B cell (primary cell): ENCODE data around the gene HDAC9. TPM values are rescaled to one million over a fixed set of nuclear protein-coding genes. Genes with fewer than 3 reads are reported as not detected.
A peak's percentile ranks its signal among the peaks of the same experiment; 100 is the strongest.

Experiments
- ATAC-seq: fragments of 200-7000 bp; cut with Tn5 transposase; one replicate; pipeline ENCODE4 v1.10.0; 2021; ENCODE audit warnings: low read depth, mild to moderate bottlenecking, moderate number of reproducible peaks, moderate library complexity
- CTCF ChIA-PET: fragments of 350-600 bp; sonication (Branson Sonifier 250); formaldehyde crosslinking; loops from one replicate; lab custom pipeline; 2021; ENCODE audit warnings: antibody characterized with exemption, inconsistent platforms; lab: Charles Lee
- POLR2A ChIA-PET: fragments of 350-600 bp; sonication (Branson Sonifier 250); formaldehyde crosslinking; loops from one replicate; lab custom pipeline; 2021; ENCODE audit warnings: antibody characterized with exemption; lab: Charles Lee
- DNase-seq: peaks from one replicate; pipeline ENCODE4 v3.0.0; 2013
- H2AFZ ChIP-seq: 2 replicates; pipeline ENCODE4 v1.6.1; 2012; ENCODE audit warnings: mild to moderate bottlenecking, low read depth, low read length; ENCODE audit not compliant: insufficient read depth, poor library complexity, severe bottlenecking
- H3K27ac ChIP-seq, 2 donors: 1 replicate in 1 of 2; 2 replicates in 1 of 2; pipeline ENCODE4 v1.5.1; 2012 to 2013; ENCODE audit warnings: low read length in 2 of 2, mild to moderate bottlenecking in 2 of 2, moderate library complexity in 1 of 2
- H3K27me3 ChIP-seq, 4 experiments: fragments of 200-600 bp in 1 of 4; sonication (generic) in 1 of 4; replicated peaks in 1 of 4; 1 replicate in 2 of 4; 2 replicates in 2 of 4; pipeline versions ENCODE4 v1.6.1 to v1.7.0; 2013 to 2016; ENCODE audit warnings: low read length in 3 of 4, mild to moderate bottlenecking in 2 of 4, mixed read lengths in 1 of 4, moderate library complexity in 1 of 4; ENCODE audit not compliant: insufficient read depth in 4 of 4, control insufficient read depth in 3 of 4; ENCODE audit errors: control extremely low read depth in 1 of 4
- H3K36me3 ChIP-seq, 2 experiments: replicated peaks in 1 of 2; 1 replicate in 1 of 2; 2 replicates in 1 of 2; pipeline versions ENCODE4 v1.6.1 to v1.7.1; 2013; ENCODE audit warnings: low read length in 1 of 2; ENCODE audit not compliant: insufficient read depth in 2 of 2, control insufficient read depth in 1 of 2; ENCODE audit errors: control extremely low read depth in 1 of 2, extremely low read depth in 1 of 2
- H3K4me1 ChIP-seq, 2 donors: fragments of 200-600 bp in 1 of 2; sonication (generic) in 1 of 2; 1 replicate in 1 of 2; 2 replicates in 1 of 2; pipeline versions ENCODE4 v1.5.1 to v1.6.1; 2013 to 2017; ENCODE audit warnings: low read length in 2 of 2; ENCODE audit not compliant: control insufficient read depth in 2 of 2, insufficient read depth in 2 of 2
- H3K4me2 ChIP-seq: replicated peaks from 2 replicates; pipeline ENCODE3; 2012; ENCODE audit warnings: mild to moderate bottlenecking, low read depth, low read length; ENCODE audit not compliant: poor library complexity, severe bottlenecking
- H3K4me3 ChIP-seq, 5 experiments: fragments of 200-600 bp in 1 of 5; sonication (generic) in 1 of 5; 1 replicate in 3 of 5; 2 replicates in 2 of 5; pipeline versions ENCODE4 v1.5.1 to v1.7.0; 2011 to 2016; ENCODE audit warnings: low read length in 4 of 5, mild to moderate bottlenecking in 4 of 5, low read depth in 2 of 5, control low read depth in 1 of 5, moderate library complexity in 1 of 5; ENCODE audit not compliant: insufficient read depth in 1 of 5; ENCODE audit errors: control extremely low read depth in 1 of 5, extremely low read depth in 1 of 5
- H3K79me2 ChIP-seq: fragments of 200-600 bp; sonication (generic); one replicate; pipeline ENCODE4 v1.6.0; 2016; ENCODE audit warnings: low read length; ENCODE audit not compliant: control insufficient read depth, insufficient read depth
- H3K9ac ChIP-seq: fragments of 200-600 bp; sonication (generic); 2 replicates; pipeline ENCODE4 v1.6.1; 2017; ENCODE audit warnings: mild to moderate bottlenecking, low read length, moderate library complexity
- H3K9me3 ChIP-seq, 3 donors: one replicate each; pipeline versions ENCODE4 v1.6.1 to v1.7.1; 2013; ENCODE audit warnings: low read length in 2 of 3; ENCODE audit not compliant: control insufficient read depth in 2 of 3, insufficient read depth in 1 of 3; ENCODE audit errors: control extremely low read depth in 1 of 3
- H4K20me1 ChIP-seq: 2 replicates; pipeline ENCODE4 v1.6.0; 2012; ENCODE audit warnings: mild to moderate bottlenecking, low read length; ENCODE audit not compliant: insufficient read depth, control insufficient read depth, poor library complexity, severe bottlenecking
- H3K27ac Mint-ChIP-seq: one replicate; pipeline ENCODE4 v1.8.0; 2021; ENCODE audit warnings: mixed read lengths
- H3K27me3 Mint-ChIP-seq: one replicate; pipeline ENCODE4 v1.8.0; 2021; ENCODE audit warnings: mixed read lengths
- H3K4me1 Mint-ChIP-seq: one replicate; pipeline ENCODE4 v1.8.0; 2021; ENCODE audit warnings: mixed read lengths
- H3K4me3 Mint-ChIP-seq: one replicate; pipeline ENCODE4 v1.8.0; 2021; ENCODE audit warnings: mixed read lengths
- H3K9me3 Mint-ChIP-seq: one replicate; pipeline ENCODE4 v1.8.0; 2022; ENCODE audit warnings: mixed read lengths; ENCODE audit not compliant: insufficient read depth
- EZH2 ChIP-seq: IDR thresholded peaks from 2 replicates; pipeline ENCODE4 v1.6.1; 2012; ENCODE audit warnings: borderline replicate concordance, low read depth, mild to moderate bottlenecking, moderate library complexity, low read length; ENCODE audit not compliant: insufficient read depth, poor library complexity, severe bottlenecking
- WGBS: methylation state at CpG from one replicate; pipeline ENCODE4 v1.1.5; 2013; ENCODE audit warnings: missing lambda C conversion rate; ENCODE audit not compliant: insufficient coverage; 5-methylcytosine and 5-hydroxymethylcytosine counted together
- intact Hi-C: fragments of 100-400 bp; cut with micrococcal nuclease; formaldehyde crosslinking; loops from one replicate; pipeline ENCODE4 v1.10.0; 2022
- polyA plus RNA-seq: library from polyadenylated mRNA; depleted of rRNA; stranded (reverse); fragments of >200 nt; gene quantifications from 2 replicates; pipeline ENCODE4 v1.2.3, GENCODE V29; 2012
- total RNA-seq, 2 donors: library from RNA; stranded (reverse); fragments of 120-200 nt in 1 of 2; gene quantifications; 1 replicate in 1 of 2; 2 replicates in 1 of 2; pipeline versions ENCODE4 v1.2.3 to v1.2.4, GENCODE V29; 2013 to 2022
- TF ChIP-seq, protein P1 (sequence below): fragments of 200-600 bp; IDR thresholded peaks from one replicate; pipeline ENCODE4 v1.8.0; 2022; ENCODE audit warnings: antibody characterized with exemption, mild to moderate bottlenecking

The HDAC9 gene
- total and polyA plus RNA-seq, 2 donors (not counting 1 experiment from before 2014, with no cell fraction given) = 49.1 to 64.8 TPM

GRCh38 chr7:18566829-18567228 is 71.3 kb downstream of the HDAC9 start:
- TF ChIP-seq, protein P1, sequence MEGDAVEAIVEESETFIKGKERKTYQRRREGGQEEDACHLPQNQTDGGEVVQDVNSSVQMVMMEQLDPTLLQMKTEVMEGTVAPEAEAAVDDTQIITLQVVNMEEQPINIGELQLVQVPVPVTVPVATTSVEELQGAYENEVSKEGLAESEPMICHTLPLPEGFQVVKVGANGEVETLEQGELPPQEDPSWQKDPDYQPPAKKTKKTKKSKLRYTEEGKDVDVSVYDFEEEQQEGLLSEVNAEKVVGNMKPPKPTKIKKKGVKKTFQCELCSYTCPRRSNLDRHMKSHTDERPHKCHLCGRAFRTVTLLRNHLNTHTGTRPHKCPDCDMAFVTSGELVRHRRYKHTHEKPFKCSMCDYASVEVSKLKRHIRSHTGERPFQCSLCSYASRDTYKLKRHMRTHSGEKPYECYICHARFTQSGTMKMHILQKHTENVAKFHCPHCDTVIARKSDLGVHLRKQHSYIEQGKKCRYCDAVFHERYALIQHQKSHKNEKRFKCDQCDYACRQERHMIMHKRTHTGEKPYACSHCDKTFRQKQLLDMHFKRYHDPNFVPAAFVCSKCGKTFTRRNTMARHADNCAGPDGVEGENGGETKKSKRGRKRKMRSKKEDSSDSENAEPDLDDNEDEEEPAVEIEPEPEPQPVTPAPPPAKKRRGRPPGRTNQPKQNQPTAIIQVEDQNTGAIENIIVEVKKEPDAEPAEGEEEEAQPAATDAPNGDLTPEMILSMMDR = no peak
- no peak for TF ChIP-seq EZH2
- H3K4me1 Mint-ChIP-seq = peaks cover 45% of the 10 kb centered on the region
- Histone ChIP-seq H3K79me2 (peaks cover 72% of the 10 kb centered on the region), H3K27ac (peak overlapping the region; percentile 76 to 77), H2AFZ (peak overlapping the region; percentile 35), H4K20me1 (no peaks in the 10 kb centered on the region), H3K9ac (peak overlapping the region; percentile 18), H3K36me3 (no peaks in the 10 kb centered on the region), H3K4me2 (peak overlapping the region; percentile 56), H3K9me3 (no peaks in the 10 kb centered on the region), H3K4me3 (peak overlapping the region in 1 of 5 experiments; percentile 28), H3K4me1 (peaks cover 23 to 35% of the 10 kb centered on the region in 2 donors), H3K27me3 (no peaks in the 10 kb centered on the region)
- POLR2A ChIA-PET = interaction anchor here (0.6 to 1.1 kb wide), 7 partner anchors 14 to 58 kb away, joined by 3 to 8 read pairs (median 4); no protein-coding TSS in a partner anchor
- H3K9me3 Mint-ChIP-seq = no peaks in the 10 kb centered on the region
- peak; percentile 88 for DNase-seq
- ATAC-seq = peak; percentile 97
- 0% methylated on average over 1 of the region's 7 CpGs for WGBS
- peak overlapping the region; percentile 67 for H3K4me3 Mint-ChIP-seq
- peak overlapping the region; percentile 90 for H3K27ac Mint-ChIP-seq
- no peaks in the 10 kb centered on the region for H3K27me3 Mint-ChIP-seq
- CTCF ChIA-PET = interaction anchor here (0.8 to 7.3 kb wide), 11 partner anchors 18 to 214 kb away, joined by 3 to 58 read pairs (median 4); partner anchors contain the start of gene HDAC9
- intact Hi-C loops = loop anchor here (1.0 to 5.0 kb wide), 6 partner anchors 15 to 212 kb away; partner anchors contain the start of gene HDAC9

GRCh38 chr7:18570441-18570840 is 74.9 kb downstream of the HDAC9 start:
- Mint-ChIP-seq H3K27me3 (no peaks in the 10 kb centered on the region), H3K4me1 (peaks cover 61% of the 10 kb centered on the region), H3K9me3 (no peaks in the 10 kb centered on the region), H3K4me3 (no peak overlapping the region), H3K27ac (peak overlapping the region; percentile 60)
- ChIA-PET POLR2A (interaction anchor here (1.0 kb wide), 1 partner anchor 40 kb away, joined by 3 read pairs; no protein-coding TSS in a partner anchor), CTCF (interaction anchor here (0.8 to 7.3 kb wide), 13 partner anchors 13 to 218 kb away, joined by 3 to 58 read pairs (median 9); partner anchors contain the start of gene HDAC9)
- no peak overlapping the region for H3K9ac ChIP-seq
- H3K36me3 ChIP-seq = peaks cover 0 to 7% of the 10 kb centered on the region in 2 experiments
- no peaks in the 10 kb centered on the region for H4K20me1 ChIP-seq
- ATAC-seq (no peak), DNase-seq (no peak)
- H3K9me3 ChIP-seq = peaks cover 0 to 5% (median 0%) of the 10 kb centered on the region in 3 donors
- H3K79me2 ChIP-seq = peaks cover 76% of the 10 kb centered on the region
- H3K27me3 ChIP-seq = no peaks in the 10 kb centered on the region
- H3K4me3 ChIP-seq = no peak overlapping the region
- no peak for TF ChIP-seq EZH2
- TF ChIP-seq, protein P1 = no peak
- H3K4me2 ChIP-seq = no peak overlapping the region
- H2AFZ ChIP-seq = no peak overlapping the region
- no CpG with 5 or more reads among the region's 3 CpGs for WGBS
- intact Hi-C loops = no loop called here
- H3K4me1 ChIP-seq = peaks cover 45 to 54% of the 10 kb centered on the region in 2 donors
- H3K27ac ChIP-seq = peak overlapping the region in 1 of 2 donors; percentile 44
